Neural cell (in vitro differentiated cells): ENCODE data around the gene ERMN.

ENCODE experiments used
- CTCF ChIP-seq: fragments of 450-650 bp; IDR thresholded peaks from 2 replicates; pipeline ENCODE4 v1.5.1; 2014; ENCODE audit warnings: antibody characterized with exemption, mild to moderate bottlenecking, moderate library complexity; ENCODE audit not compliant: poor library complexity, severe bottlenecking
- EP300 ChIP-seq: fragments of 450-650 bp; conservative IDR thresholded peaks from 2 replicates; pipeline ENCODE4 v1.6.1; 2014; ENCODE audit warnings: antibody characterized with exemption, mild to moderate bottlenecking, moderate library complexity; ENCODE audit not compliant: poor library complexity, severe bottlenecking
- EZH2 ChIP-seq: fragments of 200-600, 300-800 bp; shearing (Covaris generic), sonication (generic); IDR thresholded peaks from 2 replicates; pipeline ENCODE4 v1.6.1; 2014; ENCODE audit warnings: antibody characterized with exemption, low read length, borderline replicate concordance, mild to moderate bottlenecking; ENCODE audit not compliant: insufficient read depth, poor library complexity, severe bottlenecking
- POLR2AphosphoS5 ChIP-seq: IDR thresholded peaks from 2 replicates; pipeline ENCODE4 v1.6.1; 2012
- SMC3 ChIP-seq: fragments of 450-650 bp; conservative IDR thresholded peaks from 2 replicates; pipeline ENCODE4 v1.6.1; 2014; ENCODE audit warnings: antibody characterized with exemption, mild to moderate bottlenecking, moderate library complexity; ENCODE audit not compliant: poor library complexity
- TAF1 ChIP-seq: IDR thresholded peaks from 2 replicates; pipeline ENCODE4 v1.6.1; 2012; ENCODE audit warnings: low read depth

- TF ChIP-seq CTCF (no peak), SMC3 (no peak), EP300 (no peak), TAF1 (no peak), POLR2AphosphoS5 (no peak), EZH2 (no peak)
These were observed 6.7 kb downstream of the ERMN start for GRCh38 chr2:157318884-157319283.
